Hematopoietic multipotent progenitor cell treated with erythropoietin and hydrocortisone succinate and interleukin-3 and kit ligand, for 4 days (in vitro differentiated cells): ENCODE data around the gene TRPM2.
"Not testable (repeated sequence)": the region's sequence is repeated elsewhere in the genome, so short reads cannot be mapped to it uniquely, and the experiment has no call there.

Experiments used
- DNase-seq: peaks from one replicate; pipeline ENCODE4 v3.0.0-alpha.2; 2015

Gene TRPM2

GRCh38 chr21:44399955-44400790 lies 46.8 kb downstream of the TRPM2 start:
- DNase-seq = no peak

- no peak for DNase-seq
Observed at GRCh38 chr21:44400791-44401385, 47.5 kb downstream of the TRPM2 start.

- DNase-seq = no peak
Observed at GRCh38 chr21:44401386-44402160, 48.2 kb downstream of the TRPM2 start.

- DNase-seq = no peak
Observed at GRCh38 chr21:44402323-44403105, 49.1 kb downstream of the TRPM2 start.

GRCh38 chr21:44403106-44404020 lies 49.9 kb downstream of the TRPM2 start:
- DNase-seq = no peak

- not testable (repeated sequence) for DNase-seq
Observed at GRCh38 chr21:44404482-44404881, 51.1 kb downstream of the TRPM2 start.

- no peak for DNase-seq
Observed at GRCh38 chr21:44405091-44405947, 51.9 kb downstream of the TRPM2 start.

- DNase-seq = no peak
Observed at GRCh38 chr21:44405948-44406872, 52.8 kb downstream of the TRPM2 start.

GRCh38 chr21:44406953-44407352 lies 53.5 kb downstream of the TRPM2 start:
- DNase-seq = no peak

- no peak for DNase-seq
Observed at GRCh38 chr21:44407493-44407892, 54.1 kb downstream of the TRPM2 start.

GRCh38 chr21:44408226-44408625 lies 54.8 kb downstream of the TRPM2 start:
- DNase-seq = no peak

- DNase-seq = no peak
Observed at GRCh38 chr21:44413566-44414290, 60.3 kb downstream of the TRPM2 start.

- DNase-seq = no peak
Observed at GRCh38 chr21:44414291-44415072, 61.1 kb downstream of the TRPM2 start.

- no peak for DNase-seq
Observed at GRCh38 chr21:44415073-44416025, 61.9 kb downstream of the TRPM2 start.

GRCh38 chr21:44416193-44416592 lies 62.8 kb downstream of the TRPM2 start:
- DNase-seq = no peak

GRCh38 chr21:44417621-44418107 lies 64.2 kb downstream of the TRPM2 start:
- not testable (repeated sequence) for DNase-seq
